NCI-H226 (cell line): ENCODE results near the gene CFD.
"Not testable (repeated sequence)": the region's sequence is repeated elsewhere in the genome, so short reads cannot be mapped to it uniquely, and the experiment has no call there.

Experiments used
- DNase-seq: peaks from one replicate; pipeline ENCODE4 v3.0.0-alpha.2; 2015

CFD gene

DNA sequence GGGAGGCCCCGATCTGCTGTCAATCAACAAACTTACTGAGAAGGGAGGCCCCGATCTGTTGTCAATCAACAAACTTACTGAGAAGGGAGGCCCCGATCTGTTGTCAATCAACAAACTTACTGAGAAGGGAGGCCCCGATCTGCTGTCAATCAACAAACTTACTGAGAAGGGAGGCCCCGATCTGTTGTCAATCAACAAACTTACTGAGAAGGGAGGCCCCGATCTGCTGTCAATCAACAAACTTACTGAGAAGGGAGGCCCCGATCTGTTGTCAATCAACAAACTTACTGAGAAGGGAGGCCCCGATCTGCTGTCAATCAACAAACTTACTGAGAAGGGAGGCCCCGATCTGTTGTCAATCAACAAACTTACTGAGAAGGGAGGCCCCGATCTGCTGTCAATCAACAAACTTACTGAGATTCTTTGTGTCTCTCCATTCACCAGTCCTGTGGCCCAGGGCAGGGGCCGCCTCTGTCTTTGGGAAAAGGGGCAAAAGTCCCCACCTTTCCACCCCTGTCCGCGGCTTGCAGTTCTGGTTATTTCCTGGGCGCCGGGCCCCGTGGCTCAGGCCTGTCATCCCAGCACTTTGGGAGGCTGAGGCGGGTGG, 5.7 kb upstream of the CFD start:
- DNase-seq: not testable (repeated sequence)

DNA sequence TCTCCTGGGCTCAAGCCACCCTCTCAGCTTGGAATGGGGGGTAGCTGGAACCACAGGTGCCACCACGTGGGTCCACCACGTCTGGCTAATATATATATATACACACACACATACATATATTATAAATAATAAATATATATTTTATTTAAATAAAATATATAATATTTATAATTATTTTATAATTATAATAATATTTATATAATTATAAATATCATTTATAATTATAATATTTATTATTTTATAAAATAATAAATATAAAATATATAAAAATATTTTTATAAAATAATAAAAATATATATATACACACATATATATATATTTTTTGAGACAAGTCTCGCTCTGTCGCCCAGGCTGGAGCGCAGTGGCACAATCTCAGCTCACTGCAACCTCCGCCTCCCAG, 4.9 kb upstream of the CFD start:
- DNase-seq: no peak

DNA sequence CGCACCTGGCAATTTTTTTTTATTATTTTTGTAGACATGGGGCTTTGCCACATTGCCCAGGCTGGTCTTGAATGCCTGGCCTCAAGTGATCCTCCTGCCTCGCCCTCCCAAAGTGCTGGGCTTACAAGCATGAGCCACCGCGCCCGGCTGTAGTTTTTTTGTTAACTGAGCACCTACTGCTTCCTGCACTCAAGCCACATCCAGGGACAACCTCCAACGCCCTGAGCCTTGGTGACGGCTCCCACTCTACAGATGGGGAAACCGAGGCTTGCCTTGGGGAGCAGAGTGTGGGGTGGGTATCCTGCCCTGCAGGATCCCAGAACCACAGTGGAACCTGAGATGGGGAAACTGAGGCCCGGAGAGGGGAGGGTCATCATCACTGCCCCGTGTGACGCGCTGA, 4.3 kb upstream of the CFD start:
- DNase-seq: no peak

- DNase-seq: no peak
Measured at GRCh38 chr19:855566-856120, 3.8 kb upstream of the CFD start.

- no peak for DNase-seq
Measured at GRCh38 chr19:858284-858683, 1.2 kb upstream of the CFD start.

DNA sequence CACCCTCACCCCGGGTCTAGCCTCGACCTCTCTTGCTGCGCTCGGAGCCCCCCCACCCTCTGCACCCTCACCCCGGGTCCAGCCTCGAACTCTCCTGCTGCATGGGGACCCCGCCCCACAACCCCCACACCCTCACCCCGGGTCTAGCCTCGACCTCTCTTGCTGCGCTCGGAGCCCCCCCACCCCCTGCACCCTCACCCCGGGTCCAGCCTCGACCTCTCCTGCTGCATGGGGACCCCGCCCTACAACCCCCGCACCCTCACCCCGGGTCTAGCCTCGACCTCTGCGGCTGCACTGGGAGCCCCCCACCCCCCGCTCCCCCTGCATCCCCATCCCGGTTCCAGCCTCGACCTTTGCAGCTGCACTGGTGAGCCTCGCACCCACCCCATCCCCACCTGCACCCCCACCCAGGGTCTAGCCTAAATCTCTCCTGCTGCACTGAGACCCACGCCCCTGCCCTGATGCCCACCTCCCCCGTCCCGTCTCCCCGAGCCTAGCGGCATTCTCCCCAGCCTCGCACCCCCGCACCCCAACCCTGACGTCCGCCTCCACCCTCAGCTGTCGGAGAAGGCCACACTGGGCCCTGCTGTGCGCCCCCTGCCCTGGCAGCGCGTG, 1.8 kb downstream of the CFD start:
- DNase-seq: no peak

- DNase-seq: peak; percentile 44
Measured at GRCh38 chr19:861756-862580, 2.5 kb downstream of the CFD start.

- DNase-seq: no peak
Measured at GRCh38 chr19:862581-863314, 3.3 kb downstream of the CFD start.

- no peak for DNase-seq
Measured at GRCh38 chr19:863315-863620, 3.8 kb downstream of the CFD start.

DNA sequence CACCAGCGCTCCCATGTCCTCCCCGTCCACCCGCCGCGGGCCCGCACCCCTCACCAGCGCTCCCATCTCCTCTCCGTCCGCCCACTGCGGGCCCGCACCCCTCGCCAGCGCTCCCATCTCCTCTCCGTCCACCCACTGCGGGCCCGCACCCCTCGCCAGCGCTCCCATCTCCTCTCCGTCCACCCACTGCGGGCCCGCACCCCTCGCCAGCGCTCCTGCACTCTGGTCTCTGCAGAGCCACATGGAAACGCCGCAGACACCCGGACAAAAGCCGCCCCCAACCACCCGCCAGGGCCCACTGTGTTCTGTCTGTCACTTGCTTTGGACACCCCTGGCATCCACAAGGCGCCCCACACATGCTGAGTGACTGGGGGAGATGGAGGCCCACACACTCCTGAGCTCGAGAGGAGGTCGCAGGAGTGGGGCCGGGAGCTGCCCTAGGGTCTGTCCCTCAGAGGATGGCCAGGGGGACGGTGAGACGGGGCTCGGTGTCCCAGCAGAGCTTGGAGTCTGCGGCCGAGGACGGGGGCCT, 7.4 kb downstream of the CFD start:
- DNase-seq: no peak

DNA sequence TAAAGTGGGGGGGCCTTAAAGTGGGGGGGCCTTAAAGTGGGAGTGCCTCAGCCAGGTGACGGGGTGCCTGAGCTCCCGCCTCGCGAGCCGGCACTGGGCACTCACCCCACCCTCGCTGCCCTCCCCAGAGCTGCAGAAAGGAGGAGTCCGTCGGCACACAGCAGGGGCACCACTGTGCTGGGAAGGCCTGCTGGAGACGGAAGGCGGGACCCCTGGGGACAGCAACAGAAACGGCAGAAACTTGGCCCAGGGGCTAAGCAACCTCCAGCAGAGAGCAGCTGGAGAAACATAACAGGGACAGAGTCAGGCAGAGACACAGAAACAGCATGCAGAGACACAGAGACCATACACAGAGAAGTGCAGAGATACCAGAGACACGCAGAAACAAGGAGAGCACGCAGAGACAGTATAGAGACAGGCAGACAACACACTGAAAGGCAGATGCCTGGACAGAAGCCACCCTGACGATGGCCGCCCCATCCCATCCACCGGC, 7.9 kb downstream of the CFD start:
- DNase-seq: no peak

DNA sequence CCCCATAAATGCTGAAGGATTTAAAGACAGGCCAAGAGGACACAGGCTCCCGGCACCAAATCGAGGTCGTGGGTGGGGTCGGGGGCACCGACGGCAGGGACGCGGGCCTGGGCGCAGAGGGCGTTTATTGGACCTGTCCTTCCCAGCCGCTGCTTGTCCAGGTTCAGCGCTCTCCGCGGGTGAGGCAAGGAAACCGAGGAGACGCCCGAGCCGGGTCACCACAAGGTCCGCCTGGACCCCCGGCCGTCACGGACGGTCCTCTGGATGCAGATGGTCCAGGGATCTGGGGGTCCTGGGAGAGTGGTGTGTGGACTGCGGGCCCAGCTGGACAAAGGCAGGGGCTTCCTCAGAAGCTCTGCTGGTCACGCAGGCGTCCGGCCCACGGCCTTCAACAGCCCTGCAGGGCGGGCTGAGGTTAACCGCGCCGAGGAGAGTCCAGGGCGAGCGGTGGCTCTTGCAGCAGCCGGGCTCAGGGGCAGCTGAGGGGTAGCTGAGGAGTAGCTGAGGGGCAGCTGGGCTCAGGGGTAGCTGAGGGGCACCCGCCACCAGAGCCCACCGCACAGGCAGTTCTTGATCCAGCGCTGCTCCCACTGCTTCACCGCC, 8.5 kb downstream of the CFD start:
- no peak for DNase-seq

DNA sequence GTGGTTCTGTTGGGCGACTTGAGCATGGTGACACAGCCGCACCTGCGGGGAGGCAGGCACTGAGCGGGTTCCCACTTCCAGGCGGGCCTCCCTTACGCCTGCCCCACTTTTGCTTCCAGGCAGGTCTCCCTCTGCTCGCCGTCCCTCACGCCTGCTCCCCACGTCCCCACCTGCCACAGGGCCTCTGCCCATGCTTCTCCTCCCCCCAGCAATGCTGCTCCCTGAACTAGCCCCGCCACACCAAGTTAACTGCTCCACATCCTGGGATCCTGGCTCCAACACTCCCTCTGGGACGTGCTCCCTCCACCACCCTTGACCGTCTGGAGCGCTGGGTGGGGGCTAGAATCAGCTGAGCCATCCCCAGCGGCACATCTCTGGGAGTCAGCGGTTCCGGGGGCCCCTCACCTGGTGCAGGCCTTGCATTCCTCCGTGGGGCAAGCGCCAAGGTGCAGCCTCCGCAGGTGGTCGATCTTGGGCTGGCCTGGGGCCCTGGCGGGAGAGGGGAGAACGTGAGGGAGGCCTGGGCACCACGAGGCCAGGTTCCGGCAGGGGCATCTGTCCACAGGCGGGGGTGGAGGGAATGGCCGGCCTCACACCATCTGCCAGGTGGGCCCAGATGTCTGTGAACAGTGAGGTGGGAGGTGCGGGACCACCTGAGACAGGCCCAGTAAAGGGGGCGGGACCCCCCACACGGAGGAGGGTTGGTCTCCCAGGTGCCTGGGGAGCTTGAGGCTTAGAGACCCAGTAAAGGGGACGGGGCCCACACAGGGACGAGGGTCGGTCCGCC, 9.2 kb downstream of the CFD start:
- no peak for DNase-seq

GRCh38 chr19:869245-870177, 10.0 kb downstream of the CFD start:
- peak; percentile 88 for DNase-seq

DNA sequence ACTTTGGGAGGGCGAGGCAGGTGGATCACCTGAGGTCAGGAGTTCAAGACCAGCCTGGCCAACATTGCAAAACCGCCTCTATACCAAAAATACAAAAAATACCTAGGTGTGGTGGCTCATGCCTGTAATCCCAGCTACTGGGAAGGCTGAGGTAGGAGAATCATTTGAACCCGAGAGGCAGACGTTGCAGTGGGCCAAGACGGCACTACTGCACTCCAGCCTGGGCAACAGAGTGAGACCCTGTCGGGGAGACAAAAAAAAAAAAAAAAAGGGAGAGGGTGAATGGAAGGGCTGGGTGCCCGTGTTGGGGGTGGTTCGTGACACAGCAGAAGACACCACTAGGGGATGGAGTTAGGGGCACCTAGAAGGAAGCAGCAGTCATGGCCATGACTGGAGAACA, 10.8 kb downstream of the CFD start:
- no peak for DNase-seq

- DNase-seq: no peak
Measured at GRCh38 chr19:870963-871401, 11.5 kb downstream of the CFD start.

- no peak for DNase-seq
Measured at GRCh38 chr19:871446-872265, 12.2 kb downstream of the CFD start.

- DNase-seq: peak; percentile 81
Measured at GRCh38 chr19:872266-872951, 12.9 kb downstream of the CFD start.

- DNase-seq: peak; percentile 73
Measured at GRCh38 chr19:873084-873483, 13.6 kb downstream of the CFD start.
